Neural crest cell (in vitro differentiated cells): ENCODE results near the gene LMLN. TPM values are rescaled to one million over a fixed set of nuclear protein-coding genes. Genes with fewer than 3 reads are reported as not detected.

Source experiments
- DNase-seq: peaks from one replicate; pipeline ENCODE4 v3.0.0; 2021; ENCODE audit warnings: low read depth, mixed read lengths, low spot score
- H3K27ac Mint-ChIP-seq: one replicate; pipeline ENCODE4 v1.8.0; 2021; ENCODE audit warnings: mild to moderate bottlenecking, mixed read lengths; ENCODE audit not compliant: unreplicated experiment
- H3K27me3 Mint-ChIP-seq: 2 replicates; pipeline ENCODE4 v1.8.0; 2021; ENCODE audit warnings: low read depth, mild to moderate bottlenecking, mixed read lengths
- H3K36me3 Mint-ChIP-seq: 2 replicates; pipeline ENCODE4 v1.8.0; 2021; ENCODE audit warnings: low read depth, mild to moderate bottlenecking, mixed read lengths
- H3K4me1 Mint-ChIP-seq: 2 replicates; pipeline ENCODE4 v1.8.0; 2021; ENCODE audit warnings: mixed read lengths
- H3K4me3 Mint-ChIP-seq: one replicate; pipeline ENCODE4 v1.8.0; 2021; ENCODE audit warnings: mild to moderate bottlenecking, mixed read lengths
- H3K9me3 Mint-ChIP-seq: 2 replicates; pipeline ENCODE4 v1.8.0; 2021; ENCODE audit warnings: mixed read lengths
- total RNA-seq: library from RNA; stranded (reverse); gene quantifications from 2 replicates; pipeline ENCODE4 v1.2.1, GENCODE V29; 2021
- TF ChIP-seq, protein P1 (sequence below): fragments of 200-600 bp; sonication (generic); conservative IDR thresholded peaks from 2 replicates; pipeline ENCODE4 v1.5.0; 2021; ENCODE audit warnings: antibody characterized with exemption, mild to moderate bottlenecking

Gene LMLN
- total RNA-seq, 1 donor from 2014 or later, result 9.6 TPM

DNA sequence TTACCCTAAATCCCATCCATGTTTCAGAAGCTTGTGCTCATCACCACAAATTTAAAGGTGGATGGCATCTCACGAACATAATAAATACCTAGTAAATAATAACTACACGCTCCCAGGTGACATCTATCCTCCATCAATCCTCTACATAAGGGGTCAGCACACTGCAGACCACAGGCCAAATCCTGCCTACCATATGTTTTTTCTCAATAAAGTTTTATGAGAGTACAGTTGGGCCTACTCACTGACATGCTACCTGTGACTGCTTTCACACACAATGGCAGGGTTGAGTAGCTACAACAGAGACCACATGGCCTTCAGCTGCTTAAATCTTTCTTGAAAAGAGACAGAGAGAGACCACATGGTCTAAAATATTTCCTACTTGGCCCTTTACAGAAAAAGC lies 105.9 kb downstream of the LMLN start:
- H3K36me3 Mint-ChIP-seq, result no peaks in the 10 kb centered on the region
- no peaks in the 10 kb centered on the region for H3K9me3 Mint-ChIP-seq
- no peak overlapping the region for H3K4me3 Mint-ChIP-seq
- TF ChIP-seq, protein P1, sequence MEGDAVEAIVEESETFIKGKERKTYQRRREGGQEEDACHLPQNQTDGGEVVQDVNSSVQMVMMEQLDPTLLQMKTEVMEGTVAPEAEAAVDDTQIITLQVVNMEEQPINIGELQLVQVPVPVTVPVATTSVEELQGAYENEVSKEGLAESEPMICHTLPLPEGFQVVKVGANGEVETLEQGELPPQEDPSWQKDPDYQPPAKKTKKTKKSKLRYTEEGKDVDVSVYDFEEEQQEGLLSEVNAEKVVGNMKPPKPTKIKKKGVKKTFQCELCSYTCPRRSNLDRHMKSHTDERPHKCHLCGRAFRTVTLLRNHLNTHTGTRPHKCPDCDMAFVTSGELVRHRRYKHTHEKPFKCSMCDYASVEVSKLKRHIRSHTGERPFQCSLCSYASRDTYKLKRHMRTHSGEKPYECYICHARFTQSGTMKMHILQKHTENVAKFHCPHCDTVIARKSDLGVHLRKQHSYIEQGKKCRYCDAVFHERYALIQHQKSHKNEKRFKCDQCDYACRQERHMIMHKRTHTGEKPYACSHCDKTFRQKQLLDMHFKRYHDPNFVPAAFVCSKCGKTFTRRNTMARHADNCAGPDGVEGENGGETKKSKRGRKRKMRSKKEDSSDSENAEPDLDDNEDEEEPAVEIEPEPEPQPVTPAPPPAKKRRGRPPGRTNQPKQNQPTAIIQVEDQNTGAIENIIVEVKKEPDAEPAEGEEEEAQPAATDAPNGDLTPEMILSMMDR, result no peak
- no peak for DNase-seq
- H3K27ac Mint-ChIP-seq, result no peak overlapping the region
- H3K4me1 Mint-ChIP-seq, result peaks cover 2% of the 10 kb centered on the region
- H3K27me3 Mint-ChIP-seq, result peaks cover 3% of the 10 kb centered on the region

DNA sequence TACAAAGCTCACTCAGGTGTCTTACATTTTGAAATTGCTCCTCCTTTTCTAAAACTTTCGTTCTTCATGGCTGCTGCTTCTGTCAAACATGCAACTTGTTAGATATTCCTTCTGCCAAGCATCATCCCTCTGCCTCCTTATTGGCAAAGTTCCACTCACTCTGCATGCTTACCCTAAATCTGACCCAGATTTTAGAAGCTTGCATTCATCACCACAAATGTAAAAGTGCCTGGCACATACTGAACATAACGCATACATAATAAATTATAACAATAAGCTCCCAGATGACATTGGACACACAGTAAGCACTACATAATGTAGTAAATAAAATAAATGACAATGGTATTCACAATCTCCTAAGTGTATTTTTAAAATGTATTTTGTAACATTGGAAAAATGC lies 107.4 kb downstream of the LMLN start:
- no peaks in the 10 kb centered on the region for H3K36me3 Mint-ChIP-seq

DNA sequence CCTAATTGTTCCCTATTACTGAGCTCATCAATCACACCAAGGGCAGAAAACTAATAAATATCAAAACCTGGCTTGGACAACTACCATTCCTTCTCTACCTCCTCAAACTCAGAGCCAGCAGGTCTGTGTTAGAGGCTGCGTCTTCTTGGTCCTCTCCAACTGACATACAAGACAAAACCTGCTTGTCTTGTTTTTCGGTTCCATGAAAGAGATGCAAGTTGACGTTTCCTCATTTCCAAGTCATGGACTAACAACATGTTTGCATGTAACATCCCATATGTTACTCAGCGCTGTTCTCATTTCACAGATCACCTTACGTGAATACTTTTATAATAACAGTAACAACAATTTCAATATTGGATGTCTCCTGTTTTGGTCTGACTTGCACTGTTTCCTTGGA lies 110.9 kb downstream of the LMLN start:
- DNase-seq, result no peak
- H3K36me3 Mint-ChIP-seq, result no peaks in the 10 kb centered on the region
- peaks cover 22% of the 10 kb centered on the region for H3K4me1 Mint-ChIP-seq
- H3K4me3 Mint-ChIP-seq, result no peak overlapping the region
- H3K9me3 Mint-ChIP-seq, result no peaks in the 10 kb centered on the region
- TF ChIP-seq, protein P1, result no peak
- no peak overlapping the region for H3K27ac Mint-ChIP-seq
- H3K27me3 Mint-ChIP-seq, result peaks cover 30% of the 10 kb centered on the region

More for the DNA sequence above, 107.4 kb downstream of the LMLN start:
- Mint-ChIP-seq H3K4me1 (peaks cover 17% of the 10 kb centered on the region), H3K27ac (no peak overlapping the region), H3K9me3 (no peaks in the 10 kb centered on the region), H3K27me3 (peaks cover 8% of the 10 kb centered on the region), H3K4me3 (no peak overlapping the region)
- DNase-seq, result no peak
- TF ChIP-seq, protein P1, result no peak

DNA sequence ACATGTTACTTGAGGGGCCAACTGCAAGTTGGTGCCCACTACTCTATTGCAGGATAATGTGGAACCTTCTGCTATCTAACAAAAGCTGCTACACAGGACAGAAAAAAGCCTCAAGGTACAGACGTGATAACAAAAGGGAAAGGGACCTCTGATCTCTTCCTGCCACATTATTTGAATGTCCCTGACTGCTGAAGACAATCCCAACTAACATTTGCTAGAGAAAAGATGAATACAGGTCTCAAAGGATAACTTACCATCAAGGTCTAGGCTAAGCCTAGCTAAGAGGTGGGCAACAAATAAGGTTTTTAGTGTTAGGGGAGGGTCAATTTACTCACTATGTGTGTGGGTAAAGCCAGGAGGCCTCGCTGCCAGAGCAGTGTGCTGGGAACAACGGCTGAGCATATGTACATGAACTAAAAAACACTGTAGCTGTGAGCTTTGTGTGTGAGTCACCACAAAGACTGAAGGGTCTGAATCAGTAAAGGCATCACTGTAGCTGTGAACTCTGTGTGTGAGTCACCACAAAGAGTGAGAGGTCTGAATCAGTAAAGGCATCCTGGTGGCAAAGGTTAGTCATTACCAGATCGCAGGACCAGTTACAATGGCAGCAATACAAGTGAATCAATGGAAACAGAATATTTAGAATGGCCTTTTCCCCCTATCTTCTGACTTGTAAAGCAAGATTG lies 111.7 kb downstream of the LMLN start:
- peak; percentile 10 for DNase-seq
- H3K4me1 Mint-ChIP-seq, result peaks cover 22% of the 10 kb centered on the region
- peaks cover 38% of the 10 kb centered on the region for H3K27me3 Mint-ChIP-seq

DNA sequence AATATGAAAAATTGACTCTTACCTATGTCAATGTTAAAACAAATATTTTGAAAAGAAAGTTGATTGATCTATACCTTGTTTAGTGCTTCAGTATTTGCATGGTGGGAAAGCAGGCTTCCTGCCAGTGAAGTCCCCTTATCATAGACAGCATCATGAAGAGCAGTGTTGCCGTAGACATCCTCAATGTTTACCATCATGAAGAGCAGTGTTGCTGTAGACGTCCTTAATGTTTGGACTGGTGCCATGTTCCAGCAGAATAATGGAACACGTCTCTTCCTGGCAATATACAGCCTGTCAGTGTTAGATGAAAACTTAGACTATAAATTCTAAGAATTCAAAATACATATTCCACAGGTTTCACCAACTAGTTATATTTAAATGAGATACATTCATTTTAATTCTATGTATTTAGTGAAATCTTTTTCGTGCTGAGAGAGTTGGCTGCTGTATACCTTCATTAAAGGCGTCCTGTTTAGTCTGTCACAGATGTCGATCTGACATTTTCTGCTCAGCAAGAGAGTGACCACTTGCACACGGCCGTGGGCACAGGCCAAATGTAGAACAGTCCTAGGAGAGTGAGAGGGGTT lies 116.8 kb downstream of the LMLN start:
- DNase-seq, result no peak
- no peak overlapping the region for H3K4me3 Mint-ChIP-seq
- peaks cover under 1% of the 10 kb centered on the region for H3K36me3 Mint-ChIP-seq
- H3K27ac Mint-ChIP-seq, result no peak overlapping the region
- peaks cover 17% of the 10 kb centered on the region for H3K4me1 Mint-ChIP-seq
- H3K27me3 Mint-ChIP-seq, result peaks cover 69% of the 10 kb centered on the region
- TF ChIP-seq, protein P1, result no peak
- no peaks in the 10 kb centered on the region for H3K9me3 Mint-ChIP-seq

More for the DNA sequence above, 111.7 kb downstream of the LMLN start:
- Mint-ChIP-seq H3K36me3 (no peaks in the 10 kb centered on the region), H3K27ac (peak overlapping the region; percentile 93), H3K9me3 (no peaks in the 10 kb centered on the region), H3K4me3 (peak overlapping the region; percentile 2)
- TF ChIP-seq, protein P1, result no peak
